ENCODE measurements around the gene SST. TPM values are rescaled to one million over a fixed set of nuclear protein-coding genes. Genes with fewer than 3 reads are reported as not detected.

The SST gene
- total RNA-seq, 1 donor from 2014 or later, result 0.89 TPM

DNA sequence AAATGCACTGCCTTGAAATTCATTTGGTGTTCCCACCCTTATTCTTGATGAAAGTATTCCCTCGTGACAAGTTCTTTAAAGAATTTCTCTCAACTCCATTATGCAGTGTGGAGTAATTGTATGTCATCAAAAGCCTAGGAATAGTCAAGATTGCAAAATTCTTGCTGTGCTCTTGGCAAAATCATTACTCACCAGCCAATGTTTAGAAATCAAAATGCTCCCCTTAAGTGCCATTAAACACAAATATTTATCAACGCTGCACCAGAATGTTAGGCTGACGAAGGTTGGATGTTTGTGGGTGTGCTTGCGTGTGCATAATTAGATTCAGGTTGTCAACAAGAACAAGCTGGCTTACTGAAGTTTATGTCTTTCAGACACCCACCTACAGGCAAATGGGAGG is 40.5 kb downstream of the SST start:
- DNase-seq, result no peak

DNA sequence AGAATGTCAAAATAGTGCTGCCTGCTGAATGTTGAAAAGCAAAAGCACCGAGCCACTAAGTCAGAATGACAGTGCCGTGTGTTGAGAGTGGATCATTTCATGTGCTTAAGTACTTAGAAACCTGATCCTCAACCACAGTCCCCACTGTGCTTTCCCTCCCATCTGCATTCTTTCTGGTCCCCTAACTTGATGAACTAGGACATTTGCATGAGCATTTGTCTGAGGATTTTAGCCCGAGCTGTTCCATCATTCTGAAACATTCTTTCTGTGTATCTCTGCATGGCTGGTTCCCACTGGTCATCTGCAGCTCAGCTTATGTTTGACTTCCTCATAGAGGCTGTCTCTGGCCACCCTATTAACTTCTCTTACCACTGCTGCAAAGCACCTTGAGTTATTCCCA is 42.0 kb downstream of the SST start:
- DNase-seq, result no peak

DNA sequence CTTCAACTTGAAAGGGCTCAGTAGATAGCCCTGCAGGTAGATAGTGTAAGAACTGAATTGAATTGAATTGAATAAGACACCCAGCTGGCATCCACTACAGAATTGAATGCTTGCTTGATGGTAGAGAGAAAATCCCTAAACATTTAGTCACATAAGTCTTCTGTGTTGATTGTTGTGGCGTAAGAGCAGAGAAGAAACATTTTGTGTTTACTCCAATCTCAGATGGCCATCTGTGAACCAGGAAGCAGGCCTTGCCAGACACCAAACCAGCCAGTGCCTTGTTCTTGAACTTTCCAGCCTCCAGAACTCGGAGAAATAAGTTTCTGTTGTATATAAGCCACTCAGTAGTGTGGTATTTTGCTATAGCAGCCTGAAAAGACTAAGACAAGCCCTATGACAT is 43.6 kb downstream of the SST start:
- no peak for DNase-seq

DNA sequence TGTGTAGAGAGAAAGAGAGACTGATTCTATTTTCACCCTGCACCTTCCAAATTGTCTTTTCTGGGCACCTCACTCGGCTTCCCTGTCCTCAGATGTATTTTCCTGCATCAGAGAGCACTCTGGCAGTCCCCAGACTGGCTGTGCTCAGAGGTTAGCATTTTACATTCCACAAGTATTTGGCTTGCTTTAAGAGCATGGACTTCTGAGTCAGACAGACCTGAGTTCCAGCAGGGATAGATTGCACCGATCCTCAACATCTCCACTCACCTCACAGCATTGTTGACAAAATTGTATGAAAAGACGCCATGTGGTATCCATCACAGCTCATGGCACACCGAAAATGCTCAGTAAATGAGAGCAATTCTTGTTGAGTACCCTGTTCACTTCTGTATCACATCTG is 45.6 kb downstream of the SST start:
- no peak for DNase-seq

DNA sequence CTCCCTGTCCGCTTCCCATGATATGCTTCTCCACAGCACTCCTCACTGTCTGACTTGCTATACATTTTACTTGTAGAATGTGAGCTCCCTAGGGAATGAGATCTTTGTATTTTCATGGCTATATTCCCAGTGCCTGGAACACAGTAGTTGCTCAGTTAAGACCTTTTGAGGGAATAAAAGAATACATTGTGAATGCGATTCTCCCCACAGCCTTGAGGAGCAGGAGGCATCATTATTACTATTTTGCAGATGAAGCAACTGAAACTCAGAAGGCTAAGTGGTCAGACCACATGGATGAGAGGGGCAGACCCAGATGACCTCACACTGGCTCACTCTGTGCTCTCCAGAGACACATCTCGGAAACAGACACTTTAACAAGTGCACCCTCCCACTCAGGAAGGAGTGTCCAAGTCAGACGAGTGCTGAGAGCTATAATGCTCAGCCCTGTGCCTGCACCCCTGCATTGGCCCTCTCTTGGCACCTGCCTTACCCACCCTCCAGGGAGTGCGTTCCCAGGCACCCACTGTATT is 46.8 kb downstream of the SST start:
- no peak for DNase-seq

DNA sequence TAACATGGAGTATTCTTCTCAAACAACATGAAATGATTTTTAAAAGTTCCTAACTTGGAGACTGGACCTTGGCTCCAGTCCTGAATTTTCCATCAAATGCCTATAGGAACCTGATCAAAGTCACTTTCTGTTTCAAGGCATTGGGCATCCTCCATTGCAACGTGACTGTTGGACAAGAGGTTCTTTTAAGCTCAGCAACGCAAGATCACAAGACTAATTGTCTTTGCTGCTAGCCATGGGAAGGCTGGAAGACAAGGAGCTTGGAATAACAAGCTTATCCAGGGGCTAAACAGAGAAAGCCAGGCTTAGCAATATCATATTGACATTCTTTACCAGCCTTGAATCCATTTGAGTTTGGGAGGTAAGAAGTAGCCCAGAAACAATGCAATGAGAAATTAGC is 48.3 kb downstream of the SST start:
- no peak for DNase-seq

DNA sequence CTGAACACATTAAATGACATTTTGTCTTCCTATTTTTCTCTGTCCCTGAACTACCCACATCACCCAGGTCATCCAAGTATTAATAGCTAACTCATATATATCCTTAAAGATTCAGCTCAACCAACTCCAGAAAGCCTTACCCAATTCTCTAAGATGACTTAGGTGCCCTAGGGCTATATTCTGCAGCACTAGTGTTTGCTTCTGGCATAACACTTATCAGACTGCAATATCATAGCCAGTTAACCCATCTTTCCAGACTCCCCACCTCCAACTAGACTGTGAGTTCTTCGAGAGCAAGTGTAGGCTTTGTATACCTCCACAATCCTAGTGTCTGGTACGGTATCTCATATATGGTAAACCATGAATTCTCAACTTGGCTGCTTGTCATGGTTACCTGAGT is 50.7 kb downstream of the SST start:
- no peak for DNase-seq

Other genes with a start within 250 kb of the SST start
- not detected for gene RTP2, start 32.2 kb upstream of the SST start, total RNA-seq
- gene BCL6, start 75.1 kb upstream of the SST start, total RNA-seq, result 32.2 TPM

Measured in skin of body (tissue), 2 donors.